Measurements from ENCODE around the gene SENP6. TPM values are rescaled to one million over a fixed set of nuclear protein-coding genes. Genes with fewer than 3 reads are reported as not detected.
A peak's percentile ranks its signal among the peaks of the same experiment; 100 is the strongest.
"Not testable (repeated sequence)": the region's sequence is repeated elsewhere in the genome, so short reads cannot be mapped to it uniquely, and the experiment has no call there.

The SENP6 gene
- total RNA-seq, 1 donor from 2014 or later = 82.1 TPM

- TF ChIP-seq CTCF (IDR thresholded peaks at IDR 0.05) = no peak
- peaks cover 3% of the 10 kb centered on the region for H3K36me3 Mint-ChIP-seq (ENCODE audit: low read depth)
- H3K27me3 Mint-ChIP-seq (ENCODE audit: low read depth) = no peaks in the 10 kb centered on the region
- H3K27ac Mint-ChIP-seq (ENCODE audit: unreplicated experiment) = no peak overlapping the region
- DNase-seq (ENCODE audit: low spot score) = no peak
- H3K4me3 Mint-ChIP-seq (ENCODE audit: unreplicated experiment) = no peak overlapping the region
- peaks cover 22% of the 10 kb centered on the region for H3K4me1 Mint-ChIP-seq (ENCODE audit: low read depth)
- H3K9me3 Mint-ChIP-seq (ENCODE audit: low read depth) = no peaks in the 10 kb centered on the region
Measured at GRCh38 chr6:75624988-75625387, 23.3 kb downstream of the SENP6 start.

GRCh38 chr6:75626561-75626960 lies 24.9 kb downstream of the SENP6 start:
- peaks cover 3% of the 10 kb centered on the region for H3K36me3 Mint-ChIP-seq (ENCODE audit: low read depth)
- no peak overlapping the region for H3K4me3 Mint-ChIP-seq (ENCODE audit: unreplicated experiment)
- H3K27me3 Mint-ChIP-seq (ENCODE audit: low read depth) = no peaks in the 10 kb centered on the region
- no peaks in the 10 kb centered on the region for H3K9me3 Mint-ChIP-seq (ENCODE audit: low read depth)
- no peak for TF ChIP-seq CTCF (IDR thresholded peaks at IDR 0.05)
- H3K4me1 Mint-ChIP-seq (ENCODE audit: low read depth) = peaks cover 8% of the 10 kb centered on the region
- DNase-seq (ENCODE audit: low spot score) = no peak
- peak overlapping the region; percentile 8 for H3K27ac Mint-ChIP-seq (ENCODE audit: unreplicated experiment)

- not testable (repeated sequence) for H3K27ac Mint-ChIP-seq (ENCODE audit: unreplicated experiment); H3K9me3 Mint-ChIP-seq (ENCODE audit: low read depth); H3K36me3 Mint-ChIP-seq (ENCODE audit: low read depth); H3K4me3 Mint-ChIP-seq (ENCODE audit: unreplicated experiment); DNase-seq (ENCODE audit: low spot score); H3K27me3 Mint-ChIP-seq (ENCODE audit: low read depth)
- peaks cover 12% of the 10 kb centered on the region for H3K4me1 Mint-ChIP-seq (ENCODE audit: low read depth)
Measured at GRCh38 chr6:75627708-75628107, 26.0 kb downstream of the SENP6 start.

GRCh38 chr6:75631859-75632635 lies 30.4 kb downstream of the SENP6 start:
- Mint-ChIP-seq H3K27ac (ENCODE audit: unreplicated experiment) (peak overlapping the region; percentile 84), H3K27me3 (ENCODE audit: low read depth) (no peaks in the 10 kb centered on the region), H3K4me1 (ENCODE audit: low read depth) (peaks cover 18% of the 10 kb centered on the region), H3K36me3 (ENCODE audit: low read depth) (peaks cover 15% of the 10 kb centered on the region), H3K4me3 (ENCODE audit: unreplicated experiment) (no peak overlapping the region), H3K9me3 (ENCODE audit: low read depth) (no peaks in the 10 kb centered on the region)
- DNase-seq (ENCODE audit: low spot score) = no peak
- TF ChIP-seq CTCF (IDR thresholded peaks at IDR 0.05) = no peak

- Mint-ChIP-seq H3K27ac (ENCODE audit: unreplicated experiment) (peak overlapping the region; percentile 84), H3K4me1 (ENCODE audit: low read depth) (peaks cover 18% of the 10 kb centered on the region), H3K9me3 (ENCODE audit: low read depth) (no peaks in the 10 kb centered on the region), H3K27me3 (ENCODE audit: low read depth) (no peaks in the 10 kb centered on the region), H3K36me3 (ENCODE audit: low read depth) (peaks cover 15% of the 10 kb centered on the region), H3K4me3 (ENCODE audit: unreplicated experiment) (no peak overlapping the region)
- TF ChIP-seq CTCF (IDR thresholded peaks at IDR 0.05) = no peak
- no peak for DNase-seq (ENCODE audit: low spot score)
Measured at GRCh38 chr6:75633045-75633444, 31.4 kb downstream of the SENP6 start.

- no peak for DNase-seq (ENCODE audit: low spot score)
- Mint-ChIP-seq H3K4me1 (ENCODE audit: low read depth) (no peaks in the 10 kb centered on the region), H3K27me3 (ENCODE audit: low read depth) (no peaks in the 10 kb centered on the region), H3K4me3 (ENCODE audit: unreplicated experiment) (no peak overlapping the region), H3K9me3 (ENCODE audit: low read depth) (no peaks in the 10 kb centered on the region), H3K27ac (ENCODE audit: unreplicated experiment) (no peak overlapping the region), H3K36me3 (ENCODE audit: low read depth) (peaks cover 16% of the 10 kb centered on the region)
- no peak for TF ChIP-seq CTCF (IDR thresholded peaks at IDR 0.05)
Measured at GRCh38 chr6:75642311-75642710, 40.6 kb downstream of the SENP6 start.
